HepG2 (cell line): ENCODE data around the gene MYADML2. TPM values are rescaled to one million over a fixed set of nuclear protein-coding genes. Genes with fewer than 3 reads are reported as not detected.
A peak's percentile ranks its signal among the peaks of the same experiment; 100 is the strongest.

ENCODE experiments used
- ATF7-NPFF ChIP-seq: sonication (generic); formaldehyde crosslinking; IDR thresholded peaks from 2 replicates; pipeline ENCODE4 v1.8.1; 2023; ENCODE audit warnings: mild to moderate bottlenecking, low read depth, missing genetic modification reagents, moderate library complexity
- BORCS8-MEF2B ChIP-seq: sonication (generic); formaldehyde crosslinking; IDR thresholded peaks from 2 replicates; pipeline ENCODE4 v1.8.0; 2022; ENCODE audit warnings: mild to moderate bottlenecking, missing genetic modification reagents
- DDIT3 ChIP-seq: sonication (generic); formaldehyde crosslinking; IDR thresholded peaks from 2 replicates; pipeline ENCODE4 v1.4.0; 2020; ENCODE audit warnings: mild to moderate bottlenecking, missing genetic modification reagents
- IRF9 ChIP-seq: sonication (generic); formaldehyde crosslinking; IDR thresholded peaks from 2 replicates; pipeline ENCODE4 v1.8.0; 2022; ENCODE audit warnings: missing genetic modification reagents, mild to moderate bottlenecking, borderline replicate concordance
- NRL ChIP-seq: sonication (generic); formaldehyde crosslinking; IDR thresholded peaks from 2 replicates; pipeline ENCODE4 v1.5.0; 2020; ENCODE audit warnings: missing genetic modification reagents, mild to moderate bottlenecking, moderate library complexity, borderline replicate concordance
- POLR2G ChIP-seq: fragments of 200-400 bp; formaldehyde crosslinking; IDR thresholded peaks from 2 replicates; pipeline ENCODE4 v1.6.1; 2018; ENCODE audit warnings: mild to moderate bottlenecking, low read depth, low read length, moderate library complexity
- ZBTB38 ChIP-seq: sonication (generic); formaldehyde crosslinking; IDR thresholded peaks from 2 replicates; pipeline ENCODE4 v1.5.1; 2020; ENCODE audit warnings: mild to moderate bottlenecking, missing genetic modification reagents
- ZBTB40 ChIP-seq, 2 experiments: fragments of 450-650 bp in 1 of 2; sonication (generic) in 1 of 2; formaldehyde crosslinking in 1 of 2; IDR thresholded peaks; 2 replicates each; pipeline versions ENCODE4 v1.6.1 to v1.8.0; 2016 to 2022; ENCODE audit warnings: antibody characterized with exemption in 1 of 2, mild to moderate bottlenecking in 1 of 2, missing genetic modification reagents in 1 of 2
- ZFX ChIP-seq: sonication (generic); formaldehyde crosslinking; IDR thresholded peaks from 2 replicates; pipeline ENCODE4 v1.4.0; 2020; ENCODE audit warnings: mild to moderate bottlenecking, low read depth, missing genetic modification reagents, moderate library complexity
- ZNF263 ChIP-seq: sonication (generic); formaldehyde crosslinking; IDR thresholded peaks from 2 replicates; pipeline ENCODE4 v1.4.0; 2020; ENCODE audit warnings: missing genetic modification reagents
- ZNF616 ChIP-seq: sonication (generic); formaldehyde crosslinking; IDR thresholded peaks from 2 replicates; pipeline ENCODE4 v1.5.0; 2020; ENCODE audit warnings: low read depth, mild to moderate bottlenecking, missing genetic modification reagents
- ZNF75D ChIP-seq: sonication (generic); formaldehyde crosslinking; IDR thresholded peaks from 2 replicates; pipeline ENCODE4 v1.8.1; 2023; ENCODE audit warnings: missing genetic modification reagents, mild to moderate bottlenecking, borderline replicate concordance
- ZNF766 ChIP-seq: sonication (generic); formaldehyde crosslinking; IDR thresholded peaks from 2 replicates; pipeline ENCODE4 v1.5.0; 2020; ENCODE audit warnings: missing genetic modification reagents, borderline replicate concordance
- ZNF776 ChIP-seq: sonication (generic); formaldehyde crosslinking; IDR thresholded peaks from 2 replicates; pipeline ENCODE4 v1.4.0; 2020; ENCODE audit warnings: mild to moderate bottlenecking, missing genetic modification reagents
- ZNF777 ChIP-seq: sonication (generic); formaldehyde crosslinking; IDR thresholded peaks from 2 replicates; pipeline ENCODE4 v1.4.0; 2020; ENCODE audit warnings: missing genetic modification reagents
- polyA plus RNA-seq, 8 experiments: library from polyadenylated mRNA; depleted of rRNA in 3 of 8; stranded (reverse) in 7 of 8; unstranded in 1 of 8; fragments of >200 nt; fragmentation: Illumina TruSeq in 4 of 8; extraction: Trizol in 4 of 8; gene quantifications; 2 replicates each; pipeline versions ENCODE4 v1.2.1 to v1.2.3, GENCODE V29; 2011 to 2016; ENCODE audit warnings: low read depth in 4 of 8, missing spikeins in 1 of 8, mixed read lengths in 1 of 8; ENCODE audit not compliant: insufficient read depth in 1 of 8
- total RNA-seq, 5 experiments: library from RNA; depleted of rRNA; stranded (reverse); fragments of >200 nt; fragmentation: Illumina TruSeq; extraction: Trizol; gene quantifications; 2 replicates each; pipeline ENCODE4 v1.2.3, GENCODE V29; 2016; ENCODE audit warnings: low read depth in 1 of 5

Gene MYADML2
- total and polyA plus RNA-seq, 2 of the 13 experiments (the other 11 are each of a cell fraction or from before 2014, with no cell fraction given), result not detected

GRCh38 chr17:81976332-81977210 lies 29.5 kb upstream of the MYADML2 start (continued):
- TF ChIP-seq NRL (0 out of 2 replicates have a peak, but pooled peaks have one; percentile 66), ZNF777 (CRISPR knock-in tag) (peak; percentile 79), ZBTB38 (CRISPR knock-in tag) (peak; percentile 92), ATF7-NPFF (CRISPR knock-in tag) (peak; percentile 71; the same call in 1 of the 2 replicates), ZNF766 (CRISPR knock-in tag) (no peak), POLR2G (peak; percentile 60; the same call in 1 of the 2 replicates), DDIT3 (CRISPR knock-in tag) (no peak), ZFX (peak; percentile 48; the same call in 1 of the 2 replicates), ZNF263 (CRISPR knock-in tag) (peak; percentile 23; the same call in 1 of the 2 replicates), IRF9 (CRISPR knock-in tag) (0 out of 2 replicates have a peak, but pooled peaks have one; percentile 6), ZNF75D (CRISPR knock-in tag) (no peak; the same call in 1 of the 2 replicates), ZBTB40 (IDR thresholded peaks at IDR 0.05) (no peak), ZBTB40 (CRISPR knock-in tag; IDR thresholded peaks at IDR 0.05) (no peak), ZNF776 (peak; percentile 42; the same call in 1 of the 2 replicates), BORCS8-MEF2B (CRISPR knock-in tag) (0 out of 2 replicates have a peak, but pooled peaks have one; percentile 27), ZNF616 (CRISPR knock-in tag) (0 out of 2 replicates have a peak, but pooled peaks have one; percentile 22)
